Activated naive CD4-positive, alpha-beta T cell treated with anti-CD3 and anti-CD28 coated beads, Interleukin-2, amount 10 ng/mL, durations not matched to agents 7 days and 5 days (primary cell): ENCODE measurements around the gene C9orf85.

Experiments
- CTCF ChIA-PET: fragments of 350-600 bp; sonication (Branson Sonifier 250); formaldehyde crosslinking; loops from one replicate; lab custom pipeline; 2021; ENCODE audit warnings: antibody characterized with exemption; lab: Charles Lee
- DNase-seq: peaks from one replicate; pipeline ENCODE4 v3.0.0-alpha.2; 2020
- H3K27ac Mint-ChIP-seq: one replicate; pipeline ENCODE4 v1.8.0; 2021; ENCODE audit warnings: mild to moderate bottlenecking, moderate library complexity, mixed read lengths
- H3K27me3 Mint-ChIP-seq: one replicate; pipeline ENCODE4 v1.8.0; 2021; ENCODE audit warnings: mild to moderate bottlenecking, mixed read lengths
- H3K36me3 Mint-ChIP-seq: one replicate; pipeline ENCODE4 v1.8.0; 2021; ENCODE audit warnings: mixed read lengths
- H3K4me1 Mint-ChIP-seq: one replicate; pipeline ENCODE4 v1.8.0; 2021; ENCODE audit warnings: mixed read lengths
- H3K4me3 Mint-ChIP-seq: one replicate; pipeline ENCODE4 v1.8.0; 2021; ENCODE audit warnings: mild to moderate bottlenecking, moderate library complexity, mixed read lengths
- H3K9me3 Mint-ChIP-seq: one replicate; pipeline ENCODE4 v1.8.0; 2021; ENCODE audit warnings: mixed read lengths

The C9orf85 gene, protein sequence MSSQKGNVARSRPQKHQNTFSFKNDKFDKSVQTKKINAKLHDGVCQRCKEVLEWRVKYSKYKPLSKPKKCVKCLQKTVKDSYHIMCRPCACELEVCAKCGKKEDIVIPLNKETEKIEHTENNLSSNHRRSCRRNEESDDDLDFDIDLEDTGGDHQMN

DNA sequence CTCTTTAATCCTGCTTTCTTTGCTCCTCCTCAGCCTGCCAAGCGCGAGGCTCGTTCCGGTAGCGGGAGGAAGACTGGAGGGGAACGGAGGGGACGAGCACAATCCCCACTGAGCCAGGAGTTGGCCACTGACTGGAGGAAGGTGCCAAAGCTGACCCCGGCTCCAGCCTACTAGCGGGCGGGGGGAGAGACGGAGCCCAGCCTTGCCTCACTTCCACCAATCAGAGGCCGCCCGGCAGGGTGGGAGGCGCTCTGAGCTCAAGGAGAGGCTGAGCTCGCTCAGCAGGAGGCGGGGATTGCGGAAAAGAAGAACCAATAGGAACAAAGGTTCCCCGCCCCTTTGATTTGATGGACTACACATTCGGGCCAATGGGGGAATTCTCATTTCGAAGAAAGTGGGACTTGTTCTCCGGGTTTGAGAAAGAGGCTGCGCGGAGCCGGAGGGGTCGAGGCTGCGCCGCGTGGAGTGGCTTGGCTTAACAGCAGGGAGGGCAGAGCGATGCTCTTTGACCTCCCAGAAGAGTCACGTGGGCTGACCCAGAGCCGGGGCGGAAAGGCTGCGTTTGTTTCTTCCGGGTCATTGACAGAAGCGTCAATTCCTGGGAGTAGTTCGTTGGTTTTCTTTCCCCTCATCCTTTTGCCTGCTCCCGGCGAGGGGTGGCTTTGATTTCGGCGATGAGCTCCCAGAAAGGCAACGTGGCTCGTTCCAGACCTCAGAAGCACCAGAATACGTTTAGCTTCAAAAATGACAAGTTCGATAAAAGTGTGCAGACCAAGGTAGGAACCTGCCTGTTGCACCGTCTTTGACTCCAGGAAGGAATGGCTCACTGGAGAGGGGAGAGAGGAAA is at the start of gene C9orf85, which contains the start of gene ABHD17B:
Gene C9orf85, plus strand, starts transcription at position 579 of the 847 bp plus-strand sequence. Its CDS starts 96 bp downstream, at position 675.
Gene ABHD17B, minus strand, starts transcription at position 133 of the 847 bp plus-strand sequence. CDS start 36,113 bp downstream, outside the sequence.
- CTCF ChIA-PET: interaction anchor here (0.9 to 1.8 kb wide), 3 partner anchors 14 to 105 kb away, joined by 3 to 4 read pairs (median 4); no protein-coding TSS in a partner anchor
- peaks cover 10% of the 10 kb centered on the region for H3K36me3 Mint-ChIP-seq
- H3K27me3 Mint-ChIP-seq: no peaks in the 10 kb centered on the region
- H3K9me3 Mint-ChIP-seq: no peaks in the 10 kb centered on the region
- H3K4me3 Mint-ChIP-seq: peak within 1 kb of the TSS; percentile 100
- peak; percentile 99 for DNase-seq
- peak within 1 kb of the TSS; percentile 99 for H3K27ac Mint-ChIP-seq
- H3K4me1 Mint-ChIP-seq: peaks cover 64% of the 10 kb centered on the region

- Mint-ChIP-seq H3K27ac (no peak overlapping the region), H3K27me3 (no peaks in the 10 kb centered on the region), H3K9me3 (peaks cover 20% of the 10 kb centered on the region), H3K36me3 (peaks cover 58% of the 10 kb centered on the region), H3K4me3 (no peak overlapping the region), H3K4me1 (peaks cover 6% of the 10 kb centered on the region)
- CTCF ChIA-PET: no interaction called here
- no peak for DNase-seq
These were observed 47.8 kb upstream of the C9orf85 start for GRCh38 chr9:71863631-71864030.

DNA sequence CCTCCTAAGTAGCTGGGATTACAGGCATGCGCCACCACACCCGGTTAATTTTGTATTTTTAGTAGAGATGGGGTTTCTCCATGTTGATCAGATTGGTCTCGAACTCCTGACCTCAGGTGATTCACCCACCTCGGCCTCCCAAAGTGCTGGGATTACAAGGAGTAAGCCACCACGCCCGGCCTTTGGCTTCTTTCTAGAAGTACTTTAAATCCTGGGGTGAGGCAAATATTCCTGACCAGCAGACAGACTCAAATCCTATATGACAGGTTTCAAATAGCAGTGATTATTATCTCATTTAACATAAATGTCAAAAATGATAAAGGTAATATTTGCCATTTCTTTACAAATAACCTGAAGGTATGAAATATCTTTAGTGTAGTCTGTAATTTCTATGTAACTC is 36.1 kb upstream of the C9orf85 start:
- Mint-ChIP-seq H3K27me3 (no peaks in the 10 kb centered on the region), H3K36me3 (peaks cover 38% of the 10 kb centered on the region), H3K9me3 (peaks cover 29% of the 10 kb centered on the region), H3K4me3 (no peak overlapping the region), H3K4me1 (peaks cover 8% of the 10 kb centered on the region), H3K27ac (no peak overlapping the region)
- CTCF ChIA-PET: interaction anchor here (1.2 kb wide), 1 partner anchor 94 kb away, joined by 3 read pairs; no protein-coding TSS in a partner anchor
- DNase-seq: no peak

GRCh38 chr9:71876106-71876505 is 35.3 kb upstream of the C9orf85 start:
- DNase-seq: no peak
- CTCF ChIA-PET: interaction anchor here (1.2 kb wide), 1 partner anchor 95 kb away, joined by 3 read pairs; no protein-coding TSS in a partner anchor
- H3K4me3 Mint-ChIP-seq: no peak overlapping the region
- H3K4me1 Mint-ChIP-seq: peaks cover 8% of the 10 kb centered on the region
- no peak overlapping the region for H3K27ac Mint-ChIP-seq
- H3K36me3 Mint-ChIP-seq: peaks cover 37% of the 10 kb centered on the region
- peaks cover 32% of the 10 kb centered on the region for H3K9me3 Mint-ChIP-seq
- H3K27me3 Mint-ChIP-seq: no peaks in the 10 kb centered on the region

DNA sequence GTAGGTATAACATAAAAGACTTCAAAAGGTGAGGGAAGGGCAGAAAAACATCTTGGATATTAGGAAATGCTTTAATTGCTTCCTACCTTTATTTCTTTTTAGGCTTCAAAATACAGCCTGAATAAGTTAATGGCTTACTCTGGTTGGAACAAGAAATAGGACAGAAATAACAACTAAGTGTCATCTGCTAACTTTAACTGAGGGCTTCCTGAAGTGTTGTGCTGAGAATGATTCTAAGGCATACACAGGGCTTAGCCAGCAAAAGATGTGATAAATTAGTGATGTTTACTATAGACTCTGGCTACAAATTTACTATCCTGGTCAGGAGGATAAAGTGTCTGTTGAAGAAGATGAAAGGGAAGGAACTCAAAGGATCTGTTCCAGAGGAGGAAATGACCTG is 34.6 kb upstream of the C9orf85 start:
- CTCF ChIA-PET: no interaction called here
- Mint-ChIP-seq H3K4me1 (peaks cover 8% of the 10 kb centered on the region), H3K4me3 (no peak overlapping the region), H3K36me3 (peaks cover 42% of the 10 kb centered on the region), H3K27ac (no peak overlapping the region), H3K9me3 (peaks cover 36% of the 10 kb centered on the region), H3K27me3 (no peaks in the 10 kb centered on the region)
- DNase-seq: no peak

DNA sequence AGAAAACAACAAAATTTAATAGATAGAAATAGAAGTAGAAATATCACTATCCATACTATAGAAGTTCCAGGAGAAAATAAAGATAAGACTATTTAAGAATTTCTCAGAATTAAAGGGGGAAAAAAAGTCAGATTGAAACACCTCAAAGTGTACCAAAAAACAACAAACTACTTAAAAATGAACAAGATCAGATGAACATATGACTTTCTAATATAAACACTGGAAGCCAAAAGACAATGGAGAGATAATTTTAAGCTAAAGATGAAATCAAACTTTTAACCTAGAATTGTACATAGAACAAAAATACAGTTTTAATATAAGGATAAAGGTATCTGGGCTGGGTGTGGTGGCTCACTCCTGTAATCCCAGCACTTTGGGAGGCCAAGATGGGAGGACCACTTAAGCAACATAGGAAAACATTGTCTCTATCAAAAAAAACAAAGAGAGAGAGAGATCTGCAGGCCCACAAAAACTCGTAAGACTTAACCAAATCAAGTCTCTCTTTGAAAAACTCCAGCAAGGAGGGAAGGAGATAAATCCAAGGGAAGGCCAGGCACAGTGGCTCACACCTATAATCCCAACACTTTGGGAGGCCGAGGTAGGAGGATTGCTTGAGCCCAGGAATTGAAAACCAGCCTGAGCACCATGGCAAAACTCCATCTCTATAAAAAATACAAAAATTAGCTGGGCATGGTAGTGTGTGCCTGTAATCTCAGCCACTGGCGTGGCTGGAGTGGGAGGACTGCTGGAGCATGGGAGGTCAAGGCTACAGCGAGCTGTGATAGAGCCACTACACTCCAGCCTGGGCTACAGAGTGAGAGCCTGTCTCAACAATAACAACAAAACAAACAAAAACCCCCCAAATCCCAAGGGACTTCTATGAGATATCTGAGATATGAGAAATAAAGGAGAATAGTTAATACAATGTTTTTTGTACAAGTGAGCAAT is 32.8 kb upstream of the C9orf85 start:
- no peaks in the 10 kb centered on the region for H3K27me3 Mint-ChIP-seq
- H3K4me3 Mint-ChIP-seq: no peak overlapping the region
- H3K27ac Mint-ChIP-seq: no peak overlapping the region
- CTCF ChIA-PET: no interaction called here
- no peak for DNase-seq
- peaks cover 8% of the 10 kb centered on the region for H3K4me1 Mint-ChIP-seq
- peaks cover 41% of the 10 kb centered on the region for H3K9me3 Mint-ChIP-seq
- H3K36me3 Mint-ChIP-seq: peaks cover 51% of the 10 kb centered on the region

DNA sequence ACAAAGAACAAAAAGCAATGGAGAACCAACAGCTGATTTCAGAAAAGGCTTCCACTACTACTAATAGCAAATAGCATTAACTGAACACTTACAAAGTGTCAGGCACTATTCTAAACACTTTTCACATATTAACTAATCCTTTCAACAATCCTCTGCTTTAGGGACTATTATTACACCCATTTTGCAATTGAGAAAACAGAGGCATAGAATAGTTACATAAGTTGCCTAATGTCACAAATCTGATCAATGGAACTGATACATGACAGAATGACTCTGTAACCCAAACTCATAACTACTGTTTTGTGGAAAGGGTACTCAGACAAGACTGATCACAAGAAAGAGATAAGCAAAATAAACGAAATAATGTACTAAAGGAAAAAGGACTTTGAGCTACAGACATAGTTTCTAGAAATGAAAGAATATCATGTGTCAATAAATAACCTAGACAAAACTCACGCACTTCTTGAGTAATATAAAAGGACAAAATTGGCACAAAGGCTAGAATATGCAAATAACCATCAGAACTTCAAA is 31.7 kb upstream of the C9orf85 start:
- Mint-ChIP-seq H3K9me3 (peaks cover 52% of the 10 kb centered on the region), H3K36me3 (peaks cover 58% of the 10 kb centered on the region), H3K27ac (no peak overlapping the region)

GRCh38 chr9:71884005-71884404 is 27.4 kb upstream of the C9orf85 start:
- Mint-ChIP-seq H3K9me3 (peaks cover 34% of the 10 kb centered on the region), H3K36me3 (peaks cover 44% of the 10 kb centered on the region), H3K4me1 (peaks cover 26% of the 10 kb centered on the region), H3K27ac (no peak overlapping the region), H3K27me3 (no peaks in the 10 kb centered on the region), H3K4me3 (no peak overlapping the region)
- CTCF ChIA-PET: no interaction called here
- no peak for DNase-seq

More for the DNA sequence above, 31.7 kb upstream of the C9orf85 start:
- no peak for DNase-seq
- Mint-ChIP-seq H3K27me3 (no peaks in the 10 kb centered on the region), H3K4me3 (no peak overlapping the region), H3K4me1 (peaks cover 9% of the 10 kb centered on the region)
- CTCF ChIA-PET: interaction anchor here (1.6 kb wide), 1 partner anchor 11 kb away, joined by 4 read pairs; no protein-coding TSS in a partner anchor

- H3K4me3 Mint-ChIP-seq: no peak overlapping the region
- peaks cover 36% of the 10 kb centered on the region for H3K36me3 Mint-ChIP-seq
- H3K27ac Mint-ChIP-seq: no peak overlapping the region
- CTCF ChIA-PET: interaction anchor here (0.6 kb wide), 1 partner anchor 17 kb away, joined by 3 read pairs; no protein-coding TSS in a partner anchor
- peaks cover 25% of the 10 kb centered on the region for H3K9me3 Mint-ChIP-seq
- no peaks in the 10 kb centered on the region for H3K27me3 Mint-ChIP-seq
- no peak for DNase-seq
- H3K4me1 Mint-ChIP-seq: peaks cover 24% of the 10 kb centered on the region
These were observed 26.0 kb upstream of the C9orf85 start for GRCh38 chr9:71885467-71885866.

- DNase-seq: no peak
- H3K4me3 Mint-ChIP-seq: no peak overlapping the region
- H3K4me1 Mint-ChIP-seq: peaks cover 24% of the 10 kb centered on the region
- peaks cover 22% of the 10 kb centered on the region for H3K9me3 Mint-ChIP-seq
- H3K27me3 Mint-ChIP-seq: no peaks in the 10 kb centered on the region
- peaks cover 33% of the 10 kb centered on the region for H3K36me3 Mint-ChIP-seq
- CTCF ChIA-PET: no interaction called here
- H3K27ac Mint-ChIP-seq: no peak overlapping the region
These were observed 25.4 kb upstream of the C9orf85 start for GRCh38 chr9:71886015-71886414.

DNA sequence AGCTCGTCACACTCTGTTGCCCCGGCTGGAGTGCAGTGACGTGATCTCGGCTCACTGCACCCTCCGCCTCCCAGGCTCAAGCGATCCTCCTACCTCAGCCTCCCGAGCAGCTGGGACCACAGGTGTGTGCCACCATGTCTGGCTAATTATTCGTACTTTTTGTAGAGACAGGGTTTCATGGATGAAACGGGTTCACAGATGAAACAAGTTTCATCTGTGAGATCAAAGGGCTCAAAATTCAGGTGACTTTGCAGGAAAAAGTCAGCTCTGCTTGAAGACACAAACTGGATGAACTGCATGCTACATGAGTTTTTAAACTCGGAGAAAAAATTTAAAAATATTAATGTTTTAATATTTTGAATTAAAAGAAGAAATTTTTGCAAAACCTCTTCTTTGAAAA is 24.9 kb upstream of the C9orf85 start:
- H3K27me3 Mint-ChIP-seq: no peaks in the 10 kb centered on the region
- CTCF ChIA-PET: no interaction called here
- no peak overlapping the region for H3K4me3 Mint-ChIP-seq
- H3K27ac Mint-ChIP-seq: no peak overlapping the region
- H3K9me3 Mint-ChIP-seq: peaks cover 18% of the 10 kb centered on the region
- H3K36me3 Mint-ChIP-seq: peaks cover 32% of the 10 kb centered on the region
- DNase-seq: no peak
- H3K4me1 Mint-ChIP-seq: peaks cover 24% of the 10 kb centered on the region

- H3K36me3 Mint-ChIP-seq: peaks cover 26% of the 10 kb centered on the region
- H3K27ac Mint-ChIP-seq: no peak overlapping the region
- no peak overlapping the region for H3K4me3 Mint-ChIP-seq
- peaks cover 24% of the 10 kb centered on the region for H3K4me1 Mint-ChIP-seq
- no peaks in the 10 kb centered on the region for H3K27me3 Mint-ChIP-seq
- CTCF ChIA-PET: no interaction called here
- H3K9me3 Mint-ChIP-seq: peaks cover 18% of the 10 kb centered on the region
- DNase-seq: no peak
These were observed 24.1 kb upstream of the C9orf85 start for GRCh38 chr9:71887362-71887761.

DNA sequence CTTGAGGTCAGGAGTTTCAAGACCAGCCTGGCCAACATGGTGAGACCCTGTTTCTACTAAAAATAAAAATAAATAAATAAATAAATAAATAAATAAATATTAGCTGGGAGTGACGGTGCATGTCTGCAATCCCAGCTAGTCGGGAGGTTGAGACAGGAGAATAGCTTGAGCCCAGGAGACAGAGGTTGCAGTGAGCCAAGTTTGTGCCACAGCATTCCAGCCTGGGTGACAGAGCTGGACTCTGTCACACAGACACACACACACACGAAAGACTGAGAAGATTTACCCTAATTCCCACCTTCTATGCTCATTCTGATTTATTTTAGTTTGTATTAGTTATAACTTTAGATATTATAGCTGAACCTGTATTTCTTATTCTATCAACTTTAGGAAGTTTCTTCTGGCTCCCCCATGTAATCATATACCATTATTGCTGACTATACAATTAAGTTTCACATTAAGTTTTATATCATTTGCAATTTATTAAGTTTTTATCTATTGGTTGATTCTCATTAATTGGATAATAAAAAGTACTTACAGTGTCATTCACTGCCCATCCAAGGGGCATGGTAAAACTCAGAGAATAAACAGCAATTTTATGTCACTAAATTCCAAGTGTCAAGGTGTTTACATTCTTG is 21.3 kb upstream of the C9orf85 start:
- Mint-ChIP-seq H3K36me3 (peaks cover 6% of the 10 kb centered on the region), H3K27me3 (no peaks in the 10 kb centered on the region), H3K27ac (no peak overlapping the region), H3K4me3 (no peak overlapping the region), H3K4me1 (peaks cover 38% of the 10 kb centered on the region), H3K9me3 (no peaks in the 10 kb centered on the region)
- CTCF ChIA-PET: no interaction called here
- no peak for DNase-seq
